MM.1S (cell line): Measurements from ENCODE around the gene GAPDHS.

ENCODE experiments used
- DNase-seq: peaks from one replicate; pipeline ENCODE4 v3.0.0-alpha.2; 2015
- H2AFZ ChIP-seq: fragments of 300-600 bp; sonication (generic); 2 replicates; pipeline ENCODE4 v1.6.0; 2016; ENCODE audit warnings: antibody characterized with exemption, low read length
- H3F3A ChIP-seq: fragments of 300-600 bp; sonication (generic); 2 replicates; pipeline ENCODE4 v1.6.1; 2016; ENCODE audit warnings: mild to moderate bottlenecking, antibody characterized with exemption, low read length, moderate library complexity, mixed read lengths; ENCODE audit not compliant: insufficient read depth
- H3K27ac ChIP-seq: fragments of 300-600 bp; sonication (generic); 2 replicates; pipeline ENCODE4 v1.5.1; 2016; ENCODE audit warnings: mild to moderate bottlenecking, low read length
- H3K27me3 ChIP-seq: fragments of 300-600 bp; sonication (generic); replicated peaks from 2 replicates; pipeline ENCODE4 v1.6.0; 2016; ENCODE audit warnings: low read length; ENCODE audit not compliant: insufficient read depth
- H3K36me3 ChIP-seq: fragments of 300-600 bp; sonication (generic); replicated peaks from 2 replicates; pipeline ENCODE4 v1.6.1; 2016; ENCODE audit warnings: mild to moderate bottlenecking, low read length, mixed read lengths; ENCODE audit not compliant: insufficient read depth
- H3K4me1 ChIP-seq: fragments of 300-600 bp; sonication (generic); 2 replicates; pipeline ENCODE4 v1.6.1; 2016; ENCODE audit warnings: low read length, mixed read lengths
- H3K4me2 ChIP-seq: fragments of 300-600 bp; sonication (generic); 2 replicates; pipeline ENCODE4 v1.6.0; 2016; ENCODE audit warnings: low read depth, low read length
- H3K4me3 ChIP-seq: fragments of 300-600 bp; sonication (generic); 2 replicates; pipeline ENCODE4 v1.5.1; 2016; ENCODE audit warnings: low read length, mixed read lengths
- H3K79me2 ChIP-seq: fragments of 300-600 bp; sonication (generic); 2 replicates; pipeline ENCODE4 v1.6.1; 2016; ENCODE audit warnings: mixed run types, low read length, mixed read lengths
- H3K9ac ChIP-seq: fragments of 300-600 bp; sonication (generic); 2 replicates; pipeline ENCODE4 v1.6.1; 2016; ENCODE audit warnings: low read length, mixed read lengths
- H3K9me2 ChIP-seq: fragments of 300-600 bp; sonication (generic); replicated peaks from 2 replicates; pipeline ENCODE4 v1.6.1; 2016; ENCODE audit warnings: mild to moderate bottlenecking, low read length, mixed read lengths; ENCODE audit not compliant: insufficient read depth
- H3K9me3 ChIP-seq: fragments of 300-600 bp; sonication (generic); replicated peaks from 2 replicates; pipeline ENCODE4 v1.6.1; 2016; ENCODE audit warnings: mild to moderate bottlenecking, low read length, mixed read lengths; ENCODE audit not compliant: insufficient read depth
- H4K20me1 ChIP-seq: fragments of 300-600 bp; sonication (generic); 2 replicates; pipeline ENCODE4 v1.6.1; 2016; ENCODE audit warnings: mild to moderate bottlenecking, low read length, moderate library complexity, mixed read lengths; ENCODE audit not compliant: insufficient read depth
- CTCF ChIP-seq: fragments of 300-600 bp; sonication (generic); IDR thresholded peaks from 2 replicates; pipeline ENCODE4 v1.5.1; 2016; ENCODE audit warnings: antibody characterized with exemption, low read length, mixed read lengths
- EZH2 ChIP-seq: fragments of 300-600 bp; sonication (generic); optimal IDR thresholded peaks from 2 replicates; pipeline ENCODE3; 2017; ENCODE audit warnings: low read depth, mild to moderate bottlenecking, antibody characterized with exemption, low read length, mixed read lengths
- EZH2phosphoT487 ChIP-seq: fragments of 300-600 bp; sonication (generic); IDR thresholded peaks from 2 replicates; pipeline ENCODE4 v1.6.1; 2018; ENCODE audit warnings: antibody characterized with exemption, low read length

Gene GAPDHS

GRCh38 chr19:35560271-35560670 lies 27.0 kb downstream of the GAPDHS start:
- Histone ChIP-seq H3K27me3 (peaks cover 87% of the 10 kb centered on the region), H2AFZ (no peak overlapping the region), H4K20me1 (no peaks in the 10 kb centered on the region), H3K27ac (no peak overlapping the region), H3F3A (no peaks in the 10 kb centered on the region), H3K9ac (no peak overlapping the region), H3K79me2 (no peaks in the 10 kb centered on the region), H3K4me2 (no peak overlapping the region), H3K4me1 (no peaks in the 10 kb centered on the region), H3K9me2 (no peaks in the 10 kb centered on the region), H3K4me3 (no peak overlapping the region), H3K9me3 (no peaks in the 10 kb centered on the region), H3K36me3 (no peaks in the 10 kb centered on the region)
- no peak for TF ChIP-seq EZH2phosphoT487
- no peak for TF ChIP-seq EZH2
- no peak for TF ChIP-seq CTCF
- no peak for DNase-seq

DNA sequence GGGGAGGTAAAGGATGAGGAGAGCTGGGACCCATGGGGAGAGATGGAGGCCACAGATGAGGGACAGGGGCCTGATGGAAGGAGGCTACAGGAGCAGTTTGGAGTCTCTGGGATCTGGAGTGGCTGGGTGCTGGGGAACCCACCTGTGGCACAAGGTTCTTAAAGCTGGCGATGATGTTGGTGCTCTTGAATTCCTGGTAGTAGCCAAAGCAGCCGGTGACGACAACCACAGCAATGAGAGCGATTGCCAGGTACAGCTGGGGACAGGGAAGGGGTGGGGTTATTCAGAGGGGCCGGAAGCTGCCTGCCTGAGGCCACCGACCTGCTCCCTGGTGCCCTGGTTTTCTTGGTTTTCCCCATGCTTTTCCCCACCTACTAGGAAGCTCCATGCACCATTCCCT lies 27.4 kb downstream of the GAPDHS start:
- H3K9me3 ChIP-seq = no peaks in the 10 kb centered on the region
- H3K9me2 ChIP-seq = no peaks in the 10 kb centered on the region
- no peak for TF ChIP-seq EZH2phosphoT487
- no peak for TF ChIP-seq CTCF
- TF ChIP-seq EZH2 = no peak
- H3K79me2 ChIP-seq = no peaks in the 10 kb centered on the region
- H3F3A ChIP-seq = no peaks in the 10 kb centered on the region
- no peaks in the 10 kb centered on the region for H4K20me1 ChIP-seq
- H3K36me3 ChIP-seq = no peaks in the 10 kb centered on the region
- no peak overlapping the region for H3K4me3 ChIP-seq
- peaks cover 87% of the 10 kb centered on the region for H3K27me3 ChIP-seq
- no peaks in the 10 kb centered on the region for H3K4me1 ChIP-seq
- no peak overlapping the region for H3K4me2 ChIP-seq
- no peak overlapping the region for H2AFZ ChIP-seq
- no peak for DNase-seq
- H3K9ac ChIP-seq = no peak overlapping the region
- H3K27ac ChIP-seq = no peak overlapping the region

DNA sequence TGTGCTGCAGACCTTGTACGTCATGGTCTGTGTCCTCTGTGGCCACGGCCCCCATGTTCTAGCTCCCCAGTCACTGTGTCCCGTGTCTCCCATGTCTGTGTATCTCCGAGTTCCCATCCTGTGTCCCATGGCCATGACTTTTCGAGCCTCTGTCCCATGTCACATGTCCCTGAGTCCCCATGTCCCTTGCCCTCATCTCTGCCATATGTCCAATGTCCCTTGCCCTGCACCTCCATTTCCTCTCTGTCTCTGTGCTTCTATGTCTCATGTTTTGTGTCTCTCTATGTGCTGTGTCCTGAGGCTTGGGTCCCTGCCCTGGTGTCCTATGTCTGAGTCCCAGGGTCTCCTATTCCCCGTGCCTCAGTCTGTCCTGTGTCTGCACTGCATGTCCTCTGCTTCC lies 28.2 kb downstream of the GAPDHS start:
- H3K4me2 ChIP-seq = no peak overlapping the region
- H3K4me1 ChIP-seq = no peaks in the 10 kb centered on the region
- no peaks in the 10 kb centered on the region for H3K9me2 ChIP-seq
- no peaks in the 10 kb centered on the region for H3F3A ChIP-seq
- H3K4me3 ChIP-seq = no peak overlapping the region
- TF ChIP-seq CTCF (no peak), EZH2phosphoT487 (no peak), EZH2 (no peak)
- H3K9ac ChIP-seq = no peak overlapping the region
- no peaks in the 10 kb centered on the region for H3K79me2 ChIP-seq
- no peaks in the 10 kb centered on the region for H3K9me3 ChIP-seq
- no peak overlapping the region for H2AFZ ChIP-seq
- peaks cover 82% of the 10 kb centered on the region for H3K27me3 ChIP-seq
- DNase-seq = no peak
- H3K27ac ChIP-seq = no peak overlapping the region
- H3K36me3 ChIP-seq = no peaks in the 10 kb centered on the region
- H4K20me1 ChIP-seq = no peaks in the 10 kb centered on the region
